Ectodermal cell (in vitro differentiated cells): ENCODE data around the gene CRIP1.

Source experiments
- H3K27ac ChIP-seq: 2 replicates; pipeline ENCODE4 v1.7.0; 2013; ENCODE audit warnings: mild to moderate bottlenecking, low read depth, low read length; ENCODE audit not compliant: insufficient read depth, poor library complexity, severe bottlenecking
- H3K27me3 ChIP-seq: 2 replicates; pipeline ENCODE4 v1.7.0; 2013; ENCODE audit warnings: mild to moderate bottlenecking, low read length; ENCODE audit not compliant: insufficient read depth, control insufficient read depth, poor library complexity, severe bottlenecking
- H3K36me3 ChIP-seq: one replicate; pipeline ENCODE4 v1.7.0; 2013; ENCODE audit warnings: low read length; ENCODE audit not compliant: control insufficient read depth, insufficient read depth
- H3K4me1 ChIP-seq: one replicate; pipeline ENCODE4 v1.7.0; 2013; ENCODE audit warnings: low read length; ENCODE audit not compliant: control insufficient read depth, insufficient read depth
- H3K4me3 ChIP-seq: 2 replicates; pipeline ENCODE4 v1.7.0; 2013; ENCODE audit warnings: low read depth, low read length, control low read depth; ENCODE audit not compliant: insufficient read depth
- H3K9me3 ChIP-seq: 2 replicates; pipeline ENCODE4 v1.7.0; 2013; ENCODE audit warnings: mild to moderate bottlenecking, low read length, moderate library complexity; ENCODE audit not compliant: control insufficient read depth
- WGBS, 2 experiments: methylation state at CpG; one replicate each; pipeline ENCODE4 v1.1.7; 2013; ENCODE audit warnings: missing lambda C conversion rate in 2 of 2; 5-methylcytosine and 5-hydroxymethylcytosine counted together

CRIP1 gene

GRCh38 chr14:105444859-105445258 is 41.8 kb upstream of the CRIP1 start:
- H3K4me1 ChIP-seq = no peaks in the 10 kb centered on the region
- H3K27me3 ChIP-seq = no peaks in the 10 kb centered on the region
- H3K4me3 ChIP-seq = no peak overlapping the region
- WGBS, 2 experiments = 93 to 95% methylated on average over 17 of the region's 17 CpGs
- no peaks in the 10 kb centered on the region for H3K9me3 ChIP-seq
- H3K36me3 ChIP-seq = peaks cover 5% of the 10 kb centered on the region
- H3K27ac ChIP-seq = no peak overlapping the region

GRCh38 chr14:105445290-105445689 is 41.4 kb upstream of the CRIP1 start:
- Histone ChIP-seq H3K4me1 (no peaks in the 10 kb centered on the region), H3K36me3 (peaks cover 10% of the 10 kb centered on the region), H3K4me3 (no peak overlapping the region), H3K27me3 (no peaks in the 10 kb centered on the region), H3K9me3 (no peaks in the 10 kb centered on the region), H3K27ac (no peak overlapping the region)
- WGBS, 2 experiments = 92 to 93% methylated on average over 24 of the region's 24 CpGs

- no peak overlapping the region for H3K4me3 ChIP-seq
- H3K4me1 ChIP-seq = no peaks in the 10 kb centered on the region
- no peaks in the 10 kb centered on the region for H3K27me3 ChIP-seq
- H3K27ac ChIP-seq = no peak overlapping the region
- no peaks in the 10 kb centered on the region for H3K9me3 ChIP-seq
- peaks cover 17% of the 10 kb centered on the region for H3K36me3 ChIP-seq
- 95% methylated on average over 26 of the region's 26 CpGs for WGBS, 2 experiments
Observed at GRCh38 chr14:105445901-105446845, 40.5 kb upstream of the CRIP1 start.

DNA sequence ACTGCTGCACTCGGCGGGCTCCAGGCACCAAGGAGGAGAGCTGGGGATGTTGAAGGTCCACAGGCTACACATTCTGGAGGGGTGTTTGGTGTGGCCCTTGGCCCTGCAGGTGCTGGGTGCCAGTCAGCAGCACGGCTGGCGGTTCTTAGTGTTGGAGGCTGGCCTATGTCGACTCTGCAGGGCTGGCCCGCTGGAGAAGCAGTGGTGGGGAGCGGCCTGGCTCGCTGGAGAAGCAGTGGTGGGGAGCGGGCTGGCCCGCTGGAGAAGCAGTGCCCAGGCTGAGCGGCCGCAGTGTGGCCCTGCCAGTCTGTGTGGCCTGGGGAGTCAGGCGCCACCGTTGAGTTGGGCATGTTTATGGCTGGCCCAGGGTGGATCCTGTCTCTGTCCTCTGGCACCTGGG is 39.7 kb upstream of the CRIP1 start:
- 88% methylated on average over 14 of the region's 14 CpGs for WGBS, 2 experiments
- Histone ChIP-seq H3K36me3 (peaks cover 17% of the 10 kb centered on the region), H3K27me3 (no peaks in the 10 kb centered on the region), H3K27ac (no peak overlapping the region), H3K4me3 (no peak overlapping the region), H3K4me1 (no peaks in the 10 kb centered on the region), H3K9me3 (no peaks in the 10 kb centered on the region)

GRCh38 chr14:105447651-105448640 is 38.7 kb upstream of the CRIP1 start:
- H3K9me3 ChIP-seq = no peaks in the 10 kb centered on the region
- H3K27ac ChIP-seq = no peak overlapping the region
- 94% methylated on average over 31 of the region's 31 CpGs for WGBS, 2 experiments
- no peaks in the 10 kb centered on the region for H3K27me3 ChIP-seq
- H3K36me3 ChIP-seq = peaks cover 15% of the 10 kb centered on the region
- H3K4me1 ChIP-seq = no peaks in the 10 kb centered on the region
- no peak overlapping the region for H3K4me3 ChIP-seq

GRCh38 chr14:105448706-105449111 is 38.0 kb upstream of the CRIP1 start:
- WGBS, 2 experiments = 79 to 81% methylated on average over 16 of the region's 16 CpGs
- no peak overlapping the region for H3K27ac ChIP-seq
- H3K36me3 ChIP-seq = peaks cover 14% of the 10 kb centered on the region
- H3K4me1 ChIP-seq = no peaks in the 10 kb centered on the region
- H3K4me3 ChIP-seq = no peak overlapping the region
- no peaks in the 10 kb centered on the region for H3K27me3 ChIP-seq
- no peaks in the 10 kb centered on the region for H3K9me3 ChIP-seq

- H3K36me3 ChIP-seq = peaks cover 20% of the 10 kb centered on the region
- H3K27ac ChIP-seq = no peak overlapping the region
- H3K27me3 ChIP-seq = no peaks in the 10 kb centered on the region
- H3K4me1 ChIP-seq = no peaks in the 10 kb centered on the region
- 96 to 97% methylated on average over 47 of the region's 47 CpGs for WGBS, 2 experiments
- H3K4me3 ChIP-seq = no peak overlapping the region
- H3K9me3 ChIP-seq = no peaks in the 10 kb centered on the region
Observed at GRCh38 chr14:105449276-105450122, 37.2 kb upstream of the CRIP1 start.

DNA sequence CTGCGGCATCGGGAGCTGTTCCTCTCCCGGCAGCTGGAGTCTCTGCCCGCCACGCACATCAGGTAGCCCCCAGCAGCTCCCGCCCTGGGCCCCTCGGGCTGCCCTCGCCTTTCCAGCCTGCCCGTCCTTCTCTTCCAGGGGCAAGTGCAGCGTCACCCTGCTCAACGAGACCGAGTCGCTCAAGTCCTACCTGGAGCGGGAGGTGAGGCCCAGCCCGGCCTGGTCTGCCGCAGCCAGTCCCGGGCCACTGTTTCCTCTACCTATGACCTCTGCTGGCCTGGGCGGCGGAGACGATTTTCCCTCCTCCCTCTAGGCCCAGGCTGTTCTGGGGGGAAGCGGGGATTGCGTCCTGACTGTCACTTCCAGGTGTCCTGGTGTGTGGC is 36.6 kb upstream of the CRIP1 start:
- Histone ChIP-seq H3K27me3 (no peaks in the 10 kb centered on the region), H3K4me1 (no peaks in the 10 kb centered on the region), H3K27ac (no peak overlapping the region), H3K9me3 (no peaks in the 10 kb centered on the region), H3K4me3 (no peak overlapping the region), H3K36me3 (peaks cover 26% of the 10 kb centered on the region)
- 94 to 95% methylated on average over 22 of the region's 22 CpGs for WGBS, 2 experiments

GRCh38 chr14:105450864-105451720 is 35.6 kb upstream of the CRIP1 start:
- Histone ChIP-seq H3K27me3 (no peaks in the 10 kb centered on the region), H3K36me3 (peaks cover 35% of the 10 kb centered on the region), H3K4me1 (no peaks in the 10 kb centered on the region), H3K27ac (no peak overlapping the region), H3K4me3 (no peak overlapping the region), H3K9me3 (no peaks in the 10 kb centered on the region)
- 96% methylated on average over 29 of the region's 29 CpGs for WGBS, 2 experiments
